OCI-LY3 (cell line): Measurements from ENCODE around the gene NT5C.

ENCODE experiments used
- EZH2phosphoT487 ChIP-seq: fragments of 200-600 bp; shearing (Covaris generic); IDR thresholded peaks from 2 replicates; pipeline ENCODE4 v1.6.1; 2018; ENCODE audit warnings: antibody characterized with exemption, mixed run types, low read depth
- TF ChIP-seq, protein P1 (sequence below): fragments of 200-600, 300-600 bp; sonication (generic); IDR thresholded peaks from 2 replicates; pipeline ENCODE4 v1.5.1; 2014; ENCODE audit warnings: antibody characterized with exemption, low read length, low read depth

DNA sequence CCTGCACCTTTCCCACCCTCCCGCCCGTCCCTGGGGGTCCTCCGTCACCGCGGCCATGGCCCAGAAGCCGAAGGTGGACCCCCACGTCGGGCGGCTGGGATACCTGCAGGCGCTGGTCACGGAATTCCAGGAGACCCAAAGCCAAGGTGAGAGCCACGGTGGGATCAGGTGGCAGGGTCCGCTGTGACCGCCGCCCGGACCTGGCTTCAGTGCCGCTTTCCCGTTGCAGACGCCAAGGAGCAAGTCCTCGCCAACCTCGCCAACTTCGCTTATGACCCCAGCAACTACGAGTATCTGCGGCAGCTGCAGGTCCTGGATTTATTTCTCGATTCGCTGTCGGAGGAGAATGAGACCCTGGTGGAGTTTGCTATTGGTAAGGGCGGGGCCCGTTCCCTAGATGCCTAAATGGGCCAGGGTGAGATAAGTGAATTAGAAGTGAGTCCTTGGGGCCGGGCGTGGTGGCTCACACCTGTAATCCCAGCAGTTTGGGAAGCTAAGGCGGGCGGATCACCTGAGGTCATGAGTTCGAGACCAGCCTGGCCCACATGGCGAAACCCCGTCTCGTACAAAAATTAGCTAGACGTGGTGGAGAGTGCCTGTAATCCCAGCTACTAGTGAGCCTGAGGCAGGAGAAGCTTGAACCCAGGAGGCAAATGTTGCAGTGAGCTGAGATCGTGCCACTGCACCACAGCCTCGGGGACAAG lies 21.2 kb downstream of the NT5C start:
- TF ChIP-seq, protein P1, sequence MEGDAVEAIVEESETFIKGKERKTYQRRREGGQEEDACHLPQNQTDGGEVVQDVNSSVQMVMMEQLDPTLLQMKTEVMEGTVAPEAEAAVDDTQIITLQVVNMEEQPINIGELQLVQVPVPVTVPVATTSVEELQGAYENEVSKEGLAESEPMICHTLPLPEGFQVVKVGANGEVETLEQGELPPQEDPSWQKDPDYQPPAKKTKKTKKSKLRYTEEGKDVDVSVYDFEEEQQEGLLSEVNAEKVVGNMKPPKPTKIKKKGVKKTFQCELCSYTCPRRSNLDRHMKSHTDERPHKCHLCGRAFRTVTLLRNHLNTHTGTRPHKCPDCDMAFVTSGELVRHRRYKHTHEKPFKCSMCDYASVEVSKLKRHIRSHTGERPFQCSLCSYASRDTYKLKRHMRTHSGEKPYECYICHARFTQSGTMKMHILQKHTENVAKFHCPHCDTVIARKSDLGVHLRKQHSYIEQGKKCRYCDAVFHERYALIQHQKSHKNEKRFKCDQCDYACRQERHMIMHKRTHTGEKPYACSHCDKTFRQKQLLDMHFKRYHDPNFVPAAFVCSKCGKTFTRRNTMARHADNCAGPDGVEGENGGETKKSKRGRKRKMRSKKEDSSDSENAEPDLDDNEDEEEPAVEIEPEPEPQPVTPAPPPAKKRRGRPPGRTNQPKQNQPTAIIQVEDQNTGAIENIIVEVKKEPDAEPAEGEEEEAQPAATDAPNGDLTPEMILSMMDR = no peak
- TF ChIP-seq EZH2phosphoT487 = no peak
